Gastrocnemius medialis (tissue), 4 donors: ENCODE results near the gene REPS2.
"Not testable (repeated sequence)": the region's sequence is repeated elsewhere in the genome, so short reads cannot be mapped to it uniquely, and the experiment has no call there.

Experiments used
- POLR2A ChIP-seq, 2 donors: fragments of 450-650 bp; IDR thresholded peaks; one replicate each; pipeline ENCODE4 v1.6.1; 2017; ENCODE audit warnings: antibody characterized with exemption in 2 of 2, mild to moderate bottlenecking in 2 of 2, moderate library complexity in 2 of 2
- TF ChIP-seq, protein P1 (sequence below), 5 experiments: fragments of 450-650 bp in 3 of 5; fragments of 200-600 bp in 2 of 5; sonication (generic) in 2 of 5; IDR thresholded peaks in 4 of 5; conservative IDR thresholded peaks in 1 of 5; 1 replicate in 4 of 5; 2 replicates in 1 of 5; pipeline ENCODE4 v1.5.1; 2016 to 2019; ENCODE audit warnings: antibody characterized with exemption in 5 of 5, mild to moderate bottlenecking in 3 of 5, moderate library complexity in 3 of 5

DNA sequence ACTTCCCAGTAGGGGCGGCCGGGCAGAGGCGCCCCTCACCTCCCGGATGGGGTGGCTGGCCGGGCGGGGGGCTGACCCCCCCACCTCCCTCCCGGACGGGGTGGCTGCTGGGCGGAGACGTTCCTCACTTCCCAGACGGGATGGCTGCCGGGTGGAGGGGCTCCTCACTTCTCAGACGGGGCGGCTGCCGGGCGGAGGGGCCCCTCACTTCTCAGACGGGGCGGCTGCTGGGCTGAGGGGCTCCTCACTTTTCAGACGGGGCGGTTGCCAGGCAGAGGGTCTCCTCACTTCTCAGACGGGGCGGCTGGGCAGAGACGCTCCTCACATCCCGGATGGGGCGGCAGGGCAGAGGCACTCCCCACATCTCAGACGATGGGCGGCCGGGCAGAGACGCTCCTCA is 22.3 kb downstream of the REPS2 start:
- TF ChIP-seq, protein P1, sequence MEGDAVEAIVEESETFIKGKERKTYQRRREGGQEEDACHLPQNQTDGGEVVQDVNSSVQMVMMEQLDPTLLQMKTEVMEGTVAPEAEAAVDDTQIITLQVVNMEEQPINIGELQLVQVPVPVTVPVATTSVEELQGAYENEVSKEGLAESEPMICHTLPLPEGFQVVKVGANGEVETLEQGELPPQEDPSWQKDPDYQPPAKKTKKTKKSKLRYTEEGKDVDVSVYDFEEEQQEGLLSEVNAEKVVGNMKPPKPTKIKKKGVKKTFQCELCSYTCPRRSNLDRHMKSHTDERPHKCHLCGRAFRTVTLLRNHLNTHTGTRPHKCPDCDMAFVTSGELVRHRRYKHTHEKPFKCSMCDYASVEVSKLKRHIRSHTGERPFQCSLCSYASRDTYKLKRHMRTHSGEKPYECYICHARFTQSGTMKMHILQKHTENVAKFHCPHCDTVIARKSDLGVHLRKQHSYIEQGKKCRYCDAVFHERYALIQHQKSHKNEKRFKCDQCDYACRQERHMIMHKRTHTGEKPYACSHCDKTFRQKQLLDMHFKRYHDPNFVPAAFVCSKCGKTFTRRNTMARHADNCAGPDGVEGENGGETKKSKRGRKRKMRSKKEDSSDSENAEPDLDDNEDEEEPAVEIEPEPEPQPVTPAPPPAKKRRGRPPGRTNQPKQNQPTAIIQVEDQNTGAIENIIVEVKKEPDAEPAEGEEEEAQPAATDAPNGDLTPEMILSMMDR (IDR thresholded peaks at IDR 0.05 in 4 of 5, conservative IDR thresholded peaks at IDR 0.05 in 1 of 5): not testable (repeated sequence)
- TF ChIP-seq POLR2A (IDR thresholded peaks at IDR 0.05): not testable (repeated sequence)
